ENCODE results near the gene PHRF1. TPM values are rescaled to one million over a fixed set of nuclear protein-coding genes. Genes with fewer than 3 reads are reported as not detected.
A peak's percentile ranks its signal among the peaks of the same experiment; 100 is the strongest.

PHRF1 gene
- total and polyA plus RNA-seq, 9 donors, result 3.8 to 34.2 (median 28.8) TPM

DNA sequence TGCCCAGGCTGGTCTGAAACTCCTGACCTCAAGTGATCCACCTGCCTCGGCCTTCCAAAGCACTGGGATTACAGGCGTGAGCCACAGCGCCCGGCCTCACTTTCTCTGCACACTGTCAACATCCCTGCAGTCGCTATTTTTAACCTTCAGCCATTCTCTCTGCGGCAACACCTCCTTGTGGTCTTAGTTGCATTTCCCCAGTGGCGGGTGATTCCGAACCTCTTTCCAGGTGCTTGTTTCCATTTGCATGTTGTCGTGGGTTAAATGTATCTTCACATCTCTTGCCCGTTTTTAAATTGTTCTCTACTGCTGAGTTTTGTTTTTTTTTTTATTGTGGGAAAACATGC lies 52.9 kb downstream of the PHRF1 start:
- Histone ChIP-seq H3K4me3 (no peak overlapping the region), H3K27me3 (no peaks in the 10 kb centered on the region), H3K36me3 (no peaks in the 10 kb centered on the region), H3K9me3 (no peaks in the 10 kb centered on the region), H3K4me1 (ENCODE audit: insufficient read depth) (peaks cover 5% of the 10 kb centered on the region), H3K27ac (no peak overlapping the region)
- TF ChIP-seq, protein P1, sequence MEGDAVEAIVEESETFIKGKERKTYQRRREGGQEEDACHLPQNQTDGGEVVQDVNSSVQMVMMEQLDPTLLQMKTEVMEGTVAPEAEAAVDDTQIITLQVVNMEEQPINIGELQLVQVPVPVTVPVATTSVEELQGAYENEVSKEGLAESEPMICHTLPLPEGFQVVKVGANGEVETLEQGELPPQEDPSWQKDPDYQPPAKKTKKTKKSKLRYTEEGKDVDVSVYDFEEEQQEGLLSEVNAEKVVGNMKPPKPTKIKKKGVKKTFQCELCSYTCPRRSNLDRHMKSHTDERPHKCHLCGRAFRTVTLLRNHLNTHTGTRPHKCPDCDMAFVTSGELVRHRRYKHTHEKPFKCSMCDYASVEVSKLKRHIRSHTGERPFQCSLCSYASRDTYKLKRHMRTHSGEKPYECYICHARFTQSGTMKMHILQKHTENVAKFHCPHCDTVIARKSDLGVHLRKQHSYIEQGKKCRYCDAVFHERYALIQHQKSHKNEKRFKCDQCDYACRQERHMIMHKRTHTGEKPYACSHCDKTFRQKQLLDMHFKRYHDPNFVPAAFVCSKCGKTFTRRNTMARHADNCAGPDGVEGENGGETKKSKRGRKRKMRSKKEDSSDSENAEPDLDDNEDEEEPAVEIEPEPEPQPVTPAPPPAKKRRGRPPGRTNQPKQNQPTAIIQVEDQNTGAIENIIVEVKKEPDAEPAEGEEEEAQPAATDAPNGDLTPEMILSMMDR (IDR thresholded peaks at IDR 0.05), result no peak
- TF ChIP-seq POLR2A (IDR thresholded peaks at IDR 0.05) (no peak), EP300 (IDR thresholded peaks at IDR 0.05) (no peak)
- intact Hi-C loops (cut with DNase I), result no loop called here
- DNase-seq, result no peak
- 66 to 71% (median 68%) methylated on average over 10 of the region's 10 CpGs for WGBS, 3 donors

DNA sequence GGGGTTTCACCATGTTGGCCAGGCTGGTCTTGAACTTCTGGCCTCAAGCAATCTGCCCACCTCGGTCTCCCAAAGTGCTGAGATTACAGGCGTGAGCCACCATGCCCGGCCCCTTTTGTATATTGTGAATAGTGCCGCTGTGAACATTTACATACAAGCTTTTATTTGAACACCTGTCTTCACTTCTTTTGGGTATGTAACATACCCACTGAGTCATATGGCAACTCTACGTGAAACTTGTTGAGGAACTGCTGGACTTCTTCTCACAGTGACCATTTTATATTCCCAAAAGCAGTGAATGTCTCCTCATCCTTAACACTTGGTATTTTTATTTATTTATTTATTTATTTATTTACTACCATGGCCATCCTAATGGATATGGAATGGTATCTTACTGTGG lies 54.6 kb downstream of the PHRF1 start:
- Histone ChIP-seq H3K27ac (no peak overlapping the region), H3K27me3 (no peaks in the 10 kb centered on the region), H3K36me3 (no peaks in the 10 kb centered on the region), H3K4me1 (ENCODE audit: insufficient read depth) (peaks cover 5% of the 10 kb centered on the region), H3K4me3 (no peak overlapping the region), H3K9me3 (no peaks in the 10 kb centered on the region)
- DNase-seq, result no peak
- no peak for TF ChIP-seq POLR2A (IDR thresholded peaks at IDR 0.05)
- intact Hi-C loops (cut with DNase I), result no loop called here
- 95 to 96% (median 96%) methylated on average over 5 of the region's 5 CpGs for WGBS, 3 donors

DNA sequence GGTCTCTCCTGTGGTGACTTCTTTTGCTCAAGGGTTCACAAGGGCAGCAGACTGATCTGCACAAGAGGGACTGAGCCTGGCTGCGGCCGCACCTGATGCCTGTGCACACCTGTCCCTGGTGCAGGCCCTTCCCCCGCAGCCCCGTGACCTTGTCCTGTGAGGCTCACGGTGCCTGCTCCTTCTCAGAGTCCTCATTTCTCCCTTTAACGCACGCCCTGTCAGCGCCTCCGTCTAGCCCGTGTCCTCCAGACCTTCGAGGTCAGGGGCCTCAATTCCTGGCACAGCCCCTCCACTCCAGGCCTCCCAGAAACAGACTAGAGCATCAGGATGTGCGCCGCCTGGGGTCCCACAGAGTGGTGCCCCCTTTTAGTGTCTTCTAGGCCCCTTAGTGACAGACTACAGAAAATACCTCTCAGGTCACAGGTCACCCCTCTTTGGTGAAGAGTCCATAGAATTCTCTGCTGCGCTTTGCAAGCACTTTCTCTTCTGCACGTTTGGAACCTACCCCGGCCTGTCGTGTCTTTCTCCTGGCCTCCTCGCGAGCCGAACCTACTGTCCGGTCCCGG lies 59.8 kb downstream of the PHRF1 start:
- 71 to 76% (median 72%) methylated on average over 22 of the region's 22 CpGs for WGBS, 3 donors
- TF ChIP-seq, protein P1 (IDR thresholded peaks at IDR 0.05), result no peak
- TF ChIP-seq EP300 (IDR thresholded peaks at IDR 0.05) (no peak), POLR2A (IDR thresholded peaks at IDR 0.05) (no peak)
- intact Hi-C loops (cut with DNase I), result no loop called here
- H3K36me3 ChIP-seq, result no peaks in the 10 kb centered on the region
- no peak overlapping the region for H3K4me3 ChIP-seq
- H3K27ac ChIP-seq, result no peak overlapping the region
- H3K27me3 ChIP-seq, result no peaks in the 10 kb centered on the region
- no peak for DNase-seq
- H3K4me1 ChIP-seq (ENCODE audit: insufficient read depth), result peaks cover 7% of the 10 kb centered on the region
- H3K9me3 ChIP-seq, result no peaks in the 10 kb centered on the region

DNA sequence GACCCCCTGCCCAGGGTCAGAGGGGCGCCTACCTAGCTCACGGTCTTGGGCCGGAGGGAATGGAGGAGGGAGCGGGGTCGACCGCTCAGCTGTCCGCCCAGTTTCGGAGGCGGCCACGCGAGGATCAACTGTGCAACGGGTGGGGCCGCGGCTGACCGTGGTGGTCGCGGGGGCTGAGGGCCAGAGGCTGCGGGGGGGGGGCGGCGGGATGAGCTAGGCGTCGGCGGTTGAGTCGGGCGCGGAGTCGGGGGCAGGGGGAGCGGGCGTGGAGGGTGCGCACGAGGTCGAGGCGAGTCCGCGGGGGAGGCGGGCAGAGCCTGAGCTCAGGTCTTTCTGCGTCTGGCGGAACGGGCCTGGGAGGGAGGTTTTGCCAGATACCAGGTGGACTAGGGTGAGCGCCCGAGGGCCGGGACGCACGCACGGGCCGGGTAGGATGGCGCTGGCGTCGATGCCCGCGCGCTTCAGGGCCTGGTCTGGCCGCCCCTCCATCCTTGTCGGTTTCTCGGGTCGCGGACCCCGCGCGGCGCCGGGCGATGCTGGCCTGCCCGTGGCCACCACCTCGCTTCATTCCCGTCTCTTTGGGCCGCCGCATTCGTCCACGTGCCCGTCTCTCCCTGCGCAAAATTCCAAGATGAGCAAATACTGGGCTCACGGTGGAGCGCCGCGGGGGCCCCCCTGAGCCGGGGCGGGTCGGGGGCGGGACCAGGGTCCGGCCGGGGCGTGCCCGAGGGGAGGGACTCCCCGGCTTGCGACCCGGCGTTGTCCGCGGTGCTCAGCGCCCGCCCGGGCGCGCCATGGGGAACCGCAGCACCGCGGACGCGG lies 60.5 kb downstream of the PHRF1 start, which contains the start of gene DRD4:
Gene DRD4, plus strand, starts transcription at position 759 of the 822 bp plus-strand sequence. Its CDS starts 36 bp downstream, at position 795.
- Histone ChIP-seq H3K4me3 (no peak within 1 kb of the TSS), H3K9me3 (no peaks in the 10 kb centered on the region), H3K4me1 (ENCODE audit: insufficient read depth) (peaks cover 7% of the 10 kb centered on the region), H3K27me3 (no peaks in the 10 kb centered on the region), H3K27ac (no peak within 1 kb of the TSS), H3K36me3 (no peaks in the 10 kb centered on the region)
- intact Hi-C loops (cut with DNase I), result no loop called here
- TF ChIP-seq, protein P1 (IDR thresholded peaks at IDR 0.05), result no peak
- no peak for TF ChIP-seq EP300 (IDR thresholded peaks at IDR 0.05)
- no peak for TF ChIP-seq POLR2A (IDR thresholded peaks at IDR 0.05)
- DNase-seq, result peak in 1 of 5 donors; percentile 61
- whole genome bisulfite sequencing, 3 donors, result 8 to 20% (median 14%) methylated on average over 60 to 99 of the region's 100 CpGs

DNA sequence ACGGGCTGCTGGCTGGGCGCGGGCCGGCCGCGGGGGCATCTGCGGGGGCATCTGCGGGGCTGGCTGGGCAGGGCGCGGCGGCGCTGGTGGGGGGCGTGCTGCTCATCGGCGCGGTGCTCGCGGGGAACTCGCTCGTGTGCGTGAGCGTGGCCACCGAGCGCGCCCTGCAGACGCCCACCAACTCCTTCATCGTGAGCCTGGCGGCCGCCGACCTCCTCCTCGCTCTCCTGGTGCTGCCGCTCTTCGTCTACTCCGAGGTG lies 61.0 kb downstream of the PHRF1 start:
- 5 to 11% (median 7%) methylated on average over 24 to 34 of the region's 34 CpGs for WGBS, 3 donors

More for the DNA sequence above, 61.0 kb downstream of the PHRF1 start:
- DNase-seq, result no peak
- H3K27me3 ChIP-seq, result no peaks in the 10 kb centered on the region
- H3K9me3 ChIP-seq, result no peaks in the 10 kb centered on the region
- no peak overlapping the region for H3K27ac ChIP-seq
- H3K4me1 ChIP-seq (ENCODE audit: insufficient read depth), result peaks cover 7% of the 10 kb centered on the region
- intact Hi-C loops (cut with DNase I), result no loop called here
- H3K4me3 ChIP-seq, result no peak overlapping the region
- no peaks in the 10 kb centered on the region for H3K36me3 ChIP-seq
- no peak for TF ChIP-seq POLR2A (IDR thresholded peaks at IDR 0.05)
- no peak for TF ChIP-seq EP300 (IDR thresholded peaks at IDR 0.05)
- TF ChIP-seq, protein P1 (IDR thresholded peaks at IDR 0.05), result no peak

Measured in ovary (tissue), 9 donors.